Activated CD4-positive, alpha-beta T cell treated with anti-CD3 and anti-CD28 coated beads, Interleukin-10, Interleukin-2, amounts not matched to agents 100 ng/mL and 50 ng/mL, durations not matched to agents 16 hours and 8 hours (primary cell): Measurements from ENCODE around the gene PCNX3.

Experiments used
- DNase-seq: peaks from one replicate; pipeline ENCODE4 v3.0.0-alpha.2; 2020

PCNX3 gene

DNA sequence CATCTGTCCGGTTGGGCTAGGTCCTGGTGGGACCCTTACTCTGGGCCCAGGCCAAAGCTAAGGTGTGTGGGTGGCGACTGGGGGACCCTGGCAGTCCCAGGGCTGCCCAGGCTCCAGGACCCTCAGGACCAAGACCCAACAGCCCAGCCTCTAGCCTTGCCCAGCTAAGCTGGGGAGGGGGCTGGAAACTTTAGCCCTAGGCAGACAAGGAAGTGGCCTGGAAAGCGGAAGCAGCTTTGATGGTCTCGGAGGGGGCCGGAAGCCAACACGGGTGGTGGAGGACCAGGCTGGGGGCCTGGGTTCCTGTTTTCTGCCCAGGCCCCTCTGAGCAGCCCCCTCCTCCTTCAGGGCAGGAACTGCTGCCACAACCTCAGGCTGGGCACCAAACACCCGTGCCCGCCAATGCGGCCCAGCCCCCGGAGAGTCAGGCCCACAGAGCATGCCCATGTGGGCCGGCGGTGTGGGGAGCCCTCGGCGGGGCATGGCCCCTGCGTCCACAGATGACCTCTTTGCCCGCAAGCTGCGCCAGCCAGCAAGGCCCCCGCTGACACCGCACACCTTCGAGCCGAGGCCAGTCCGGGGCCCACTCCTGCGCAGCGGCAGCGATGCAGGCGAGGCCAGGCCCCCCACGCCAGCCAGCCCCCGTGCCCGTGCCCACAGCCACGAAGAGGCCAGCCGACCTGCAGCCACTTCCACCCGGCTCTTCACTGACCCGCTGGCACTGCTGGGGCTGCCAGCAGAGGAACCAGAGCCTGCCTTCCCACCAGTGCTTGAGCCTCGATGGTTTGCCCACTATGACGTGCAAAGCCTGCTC, 25.1 kb downstream of the PCNX3 start:
- peak; percentile 44 for DNase-seq

GRCh38 chr11:65641297-65642013, 25.9 kb downstream of the PCNX3 start:
- DNase-seq: no peak

- DNase-seq: no peak
These were observed 26.6 kb downstream of the PCNX3 start for GRCh38 chr11:65642014-65642671.

DNA sequence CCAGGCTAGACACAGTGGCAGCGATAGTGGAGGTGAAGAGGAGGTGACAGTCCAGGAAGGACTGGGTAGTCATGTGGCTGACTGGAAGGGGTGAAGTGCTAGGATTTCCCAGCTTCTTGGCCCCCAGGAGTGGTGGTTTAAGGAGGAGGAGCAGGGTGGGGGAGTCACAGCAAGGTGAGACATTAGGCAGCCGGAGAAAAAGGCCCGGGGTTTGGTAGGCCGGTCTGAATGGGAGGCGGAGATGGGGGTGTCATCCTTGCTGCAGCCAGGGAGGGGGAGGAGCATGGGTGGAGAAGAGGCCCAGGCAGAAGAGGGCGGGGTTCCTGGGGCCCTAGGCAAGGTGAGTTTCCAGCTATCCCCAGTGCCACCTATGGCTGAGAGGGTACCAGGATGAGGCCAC, 28.4 kb downstream of the PCNX3 start:
- DNase-seq: peak; percentile 30

GRCh38 chr11:65644837-65645236, 29.3 kb downstream of the PCNX3 start:
- no peak for DNase-seq

DNA sequence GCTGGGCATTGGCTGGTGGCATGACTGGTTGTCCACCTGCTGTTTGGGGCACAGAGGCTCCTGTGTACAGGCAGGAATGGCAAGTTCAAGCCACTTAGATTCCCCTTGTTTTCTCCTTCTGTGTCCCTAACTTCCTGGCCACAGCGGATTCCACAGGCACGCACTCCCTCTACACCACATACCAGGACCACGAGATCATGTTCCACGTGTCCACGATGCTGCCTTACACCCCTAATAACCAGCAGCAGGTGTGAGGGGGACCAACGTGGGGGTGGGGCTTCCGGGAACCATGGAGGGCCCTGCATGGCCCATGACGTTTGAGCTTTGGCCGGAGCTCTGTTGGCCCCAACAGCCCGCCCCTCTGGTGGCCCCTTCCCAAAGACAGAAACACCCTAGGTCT, 30.1 kb downstream of the PCNX3 start:
- DNase-seq: no peak

DNA sequence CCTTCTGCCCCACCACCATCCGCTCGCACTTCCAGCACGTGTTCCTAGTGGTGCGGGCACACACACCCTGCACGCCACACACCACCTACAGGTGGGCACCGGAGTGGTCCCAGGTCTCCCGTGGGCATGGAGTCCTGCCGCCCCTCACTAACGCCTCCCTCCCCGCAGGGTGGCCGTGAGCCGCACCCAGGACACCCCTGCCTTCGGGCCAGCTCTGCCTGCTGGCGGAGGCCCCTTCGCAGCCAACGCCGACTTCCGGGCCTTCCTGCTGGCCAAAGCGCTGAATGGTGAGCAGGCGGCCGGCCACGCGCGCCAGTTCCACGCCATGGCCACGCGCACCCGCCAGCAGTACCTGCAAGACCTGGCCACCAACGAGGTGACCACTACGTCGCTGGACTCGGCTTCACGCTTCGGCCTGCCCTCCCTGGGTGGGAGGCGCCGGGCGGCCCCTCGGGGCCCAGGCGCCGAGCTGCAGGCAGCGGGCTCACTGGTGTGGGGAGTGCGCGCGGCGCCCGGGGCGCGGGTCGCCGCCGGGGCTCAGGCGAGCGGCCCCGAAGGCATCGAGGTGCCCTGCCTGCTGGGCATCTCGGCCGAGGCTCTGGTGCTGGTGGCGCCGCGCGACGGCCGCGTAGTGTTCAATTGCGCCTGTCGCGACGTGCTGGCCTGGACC, 30.8 kb downstream of the PCNX3 start:
- DNase-seq: no peak

- DNase-seq: no peak
These were observed 31.6 kb downstream of the PCNX3 start for GRCh38 chr11:65646958-65647701.

DNA sequence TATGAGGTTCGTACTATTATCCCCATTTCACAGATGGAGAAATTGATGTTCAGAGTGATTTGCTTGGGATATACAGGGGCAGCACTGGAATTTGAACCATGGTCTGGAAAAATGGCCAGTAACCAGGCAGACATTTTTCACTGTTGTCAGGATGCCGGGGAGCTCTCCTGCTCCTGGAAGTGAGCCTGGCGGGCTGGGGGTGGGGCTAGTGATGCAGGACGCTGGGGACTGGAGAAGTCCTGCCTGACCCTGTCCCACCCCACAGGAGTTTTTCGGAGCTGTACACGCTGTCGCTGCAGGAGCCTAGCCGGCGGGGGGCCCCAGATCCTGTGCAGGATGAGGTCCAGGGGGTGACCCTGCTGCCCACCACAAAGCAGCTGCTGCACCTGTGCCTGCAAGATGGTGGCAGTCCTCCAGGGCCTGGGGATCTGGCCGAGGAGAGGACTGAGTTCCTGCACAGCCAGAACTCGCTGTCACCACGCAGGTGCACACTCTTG, 33.5 kb downstream of the PCNX3 start:
- DNase-seq: no peak

DNA sequence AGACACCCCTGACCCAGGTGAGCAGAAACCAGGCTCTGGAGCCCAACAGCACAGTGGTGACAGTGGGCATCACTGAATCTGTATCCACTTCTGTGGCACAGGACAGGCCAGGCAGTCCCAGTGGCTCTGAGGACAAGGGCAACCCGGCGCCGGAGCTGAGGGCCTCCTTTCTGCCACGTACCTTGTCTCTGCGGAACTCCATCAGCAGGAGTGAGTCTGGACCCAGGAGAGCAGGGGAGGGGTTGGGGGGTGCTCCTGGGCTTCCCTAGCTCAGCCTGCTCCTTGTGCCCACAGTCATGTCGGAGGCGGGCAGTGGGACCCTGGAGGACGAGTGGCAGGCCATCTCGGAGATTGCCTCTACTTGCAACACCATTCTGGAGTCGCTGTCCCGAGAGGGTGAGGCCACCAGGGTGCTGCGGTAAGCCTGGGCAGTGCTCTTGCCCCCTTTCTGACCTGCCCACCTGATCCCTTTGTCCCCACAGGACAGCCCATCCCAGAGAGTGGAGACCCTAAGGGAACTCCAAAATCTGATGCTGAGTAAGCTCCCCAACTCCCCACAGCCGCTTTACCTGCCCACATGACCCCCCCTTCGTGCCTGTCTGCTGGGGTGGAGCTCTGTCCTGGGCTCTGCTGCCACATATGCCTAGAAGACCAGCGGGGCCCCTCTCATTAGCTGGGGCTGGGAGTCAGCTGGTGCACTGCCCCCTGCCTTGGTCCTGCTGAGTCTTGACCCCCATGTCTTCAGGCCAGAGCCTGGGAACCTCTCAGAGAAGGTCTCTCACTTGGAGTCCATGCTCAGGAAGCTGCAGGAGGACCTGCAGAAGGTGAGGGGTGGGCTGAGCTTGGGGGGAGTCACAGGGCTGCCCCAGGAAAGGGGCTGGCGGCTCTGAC, 34.3 kb downstream of the PCNX3 start:
- no peak for DNase-seq

DNA sequence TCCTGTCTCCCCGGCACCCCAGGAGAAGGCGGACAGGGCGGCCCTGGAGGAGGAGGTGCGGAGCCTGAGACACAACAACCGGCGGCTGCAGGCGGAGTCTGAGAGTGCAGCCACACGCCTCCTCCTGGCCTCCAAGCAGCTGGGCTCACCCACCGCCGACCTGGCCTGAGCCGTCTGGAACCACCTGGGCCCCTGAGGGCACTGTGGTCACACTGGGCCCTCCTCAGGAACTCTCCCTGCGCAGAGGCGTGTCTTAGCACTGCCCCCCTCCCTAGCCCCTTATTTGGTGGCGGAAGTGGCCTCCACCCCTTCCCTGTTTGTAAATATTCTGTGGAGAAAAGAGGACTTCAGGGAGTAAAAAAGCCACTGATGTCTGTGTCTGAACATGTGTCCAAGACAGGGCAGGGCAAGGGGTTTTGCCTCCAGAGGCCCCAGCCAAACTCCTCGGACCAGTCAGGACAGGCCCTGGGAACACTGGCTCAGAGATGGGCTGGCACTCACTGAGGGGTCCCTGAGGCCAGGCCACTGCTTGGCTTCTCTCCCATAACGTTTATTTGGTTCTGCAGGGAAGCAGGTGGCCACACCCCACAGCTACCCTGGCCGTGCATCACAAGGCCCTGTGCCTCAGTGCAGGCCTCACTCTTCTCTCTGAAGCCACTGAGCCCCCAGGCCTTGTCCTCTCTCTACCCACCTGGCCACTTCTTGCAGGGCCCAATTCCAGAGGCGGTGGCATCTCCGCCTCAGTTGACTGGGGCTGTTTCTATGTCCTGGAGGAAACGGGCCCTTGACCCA, 35.2 kb downstream of the PCNX3 start:
- DNase-seq: no peak

DNA sequence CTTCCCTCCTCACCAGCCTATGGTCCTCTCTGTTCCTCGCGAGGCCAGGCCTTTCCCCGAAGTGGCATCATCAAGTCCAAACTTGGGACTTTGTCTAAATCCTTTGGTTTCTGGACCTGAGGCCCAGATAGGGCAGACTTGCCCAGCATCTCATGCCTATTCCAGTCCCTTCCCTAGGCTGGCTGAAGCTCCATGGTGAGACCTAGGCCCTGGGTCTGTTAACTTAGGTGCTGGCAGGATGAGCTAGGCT, 35.7 kb downstream of the PCNX3 start:
- no peak for DNase-seq

- DNase-seq: no peak
These were observed 36.3 kb downstream of the PCNX3 start for GRCh38 chr11:65651589-65652510.

DNA sequence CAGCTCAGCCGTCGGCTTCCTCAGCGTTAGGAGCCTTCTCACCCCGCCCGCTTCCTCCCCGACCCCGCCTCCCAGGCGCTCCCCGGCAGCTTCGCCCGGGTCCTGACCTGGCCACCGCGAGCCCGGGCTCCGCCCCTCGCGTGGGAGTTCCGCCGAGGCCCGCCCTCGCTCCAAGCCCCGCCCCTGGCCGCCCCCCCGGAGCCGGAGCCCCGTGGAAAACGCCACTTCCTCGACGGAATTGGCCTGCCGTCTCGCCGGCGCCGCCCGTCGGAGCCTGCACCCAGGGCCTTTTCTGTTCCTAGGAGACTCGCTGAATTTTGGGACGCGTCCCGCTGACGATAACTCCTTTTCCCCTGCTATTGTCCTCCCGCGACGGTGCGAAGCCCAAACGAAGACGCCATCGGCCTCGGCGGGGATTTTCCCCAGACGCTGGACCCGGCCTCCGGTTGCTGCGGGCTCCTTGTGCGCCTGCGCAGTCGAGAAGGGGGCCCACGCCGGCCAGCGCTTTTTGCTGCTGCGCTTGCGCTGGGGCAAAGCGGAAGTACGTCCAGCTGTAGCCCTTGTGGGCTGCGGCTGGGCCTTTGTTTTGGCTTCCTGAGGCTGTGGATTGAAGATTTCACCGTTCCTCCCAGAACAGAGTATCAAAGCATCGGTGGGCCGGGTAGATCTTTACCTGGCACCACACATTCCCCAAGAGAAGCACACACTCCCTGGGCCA, 37.1 kb downstream of the PCNX3 start:
- peak; percentile 95 for DNase-seq

GRCh38 chr11:65653229-65654225, 38.0 kb downstream of the PCNX3 start:
- DNase-seq: no peak

- no peak for DNase-seq
These were observed 39.1 kb downstream of the PCNX3 start for GRCh38 chr11:65654375-65655349.
